Measurements from ENCODE around the gene VKORC1L1.
A peak's percentile ranks its signal among the peaks of the same experiment; 100 is the strongest.
"Not testable (repeated sequence)": the region's sequence is repeated elsewhere in the genome, so short reads cannot be mapped to it uniquely, and the experiment has no call there.

The VKORC1L1 gene

DNA sequence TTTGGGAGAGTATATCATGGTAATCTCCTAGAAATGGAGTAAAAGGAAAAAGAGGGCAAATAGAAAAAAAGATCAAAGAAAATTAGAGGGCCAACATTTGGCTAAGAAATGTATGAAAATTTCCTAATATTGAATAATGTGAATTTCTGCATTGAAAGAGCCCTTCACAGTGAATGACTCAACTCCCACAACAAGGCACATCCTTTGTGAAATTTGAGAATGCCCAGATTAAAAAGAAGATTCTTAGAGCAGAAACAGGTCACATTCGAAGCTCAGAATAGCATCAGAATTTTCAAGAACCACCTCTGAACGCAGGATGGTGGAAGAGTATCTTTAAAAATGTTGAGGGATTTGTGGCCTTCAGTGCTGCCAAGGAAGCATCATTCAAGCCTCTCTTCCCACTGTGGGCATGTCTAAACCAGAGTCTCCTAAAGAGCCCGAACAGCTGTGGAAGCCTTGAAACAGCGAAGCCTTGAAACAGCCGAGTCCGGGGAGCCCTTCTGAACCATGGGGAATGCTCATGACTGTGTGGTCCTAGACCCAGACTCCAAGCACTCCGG lies 65.5 kb downstream of the VKORC1L1 start:
- DNase-seq (ENCODE audit: low read depth): peak; percentile 6

GRCh38 chr7:65945787-65946186 lies 72.9 kb downstream of the VKORC1L1 start:
- not testable (repeated sequence) for DNase-seq (ENCODE audit: low read depth)

GRCh38 chr7:65946904-65947303 lies 74.0 kb downstream of the VKORC1L1 start:
- peak; percentile 32 for DNase-seq (ENCODE audit: low read depth)

- no peak for DNase-seq (ENCODE audit: low read depth)
These were observed 79.1 kb downstream of the VKORC1L1 start for GRCh38 chr7:65951837-65952578.

- no peak for DNase-seq (ENCODE audit: low read depth)
These were observed 80.3 kb downstream of the VKORC1L1 start for GRCh38 chr7:65953001-65953720.

GRCh38 chr7:65953890-65954450 lies 81.1 kb downstream of the VKORC1L1 start:
- no peak for DNase-seq (ENCODE audit: low read depth)

DNA sequence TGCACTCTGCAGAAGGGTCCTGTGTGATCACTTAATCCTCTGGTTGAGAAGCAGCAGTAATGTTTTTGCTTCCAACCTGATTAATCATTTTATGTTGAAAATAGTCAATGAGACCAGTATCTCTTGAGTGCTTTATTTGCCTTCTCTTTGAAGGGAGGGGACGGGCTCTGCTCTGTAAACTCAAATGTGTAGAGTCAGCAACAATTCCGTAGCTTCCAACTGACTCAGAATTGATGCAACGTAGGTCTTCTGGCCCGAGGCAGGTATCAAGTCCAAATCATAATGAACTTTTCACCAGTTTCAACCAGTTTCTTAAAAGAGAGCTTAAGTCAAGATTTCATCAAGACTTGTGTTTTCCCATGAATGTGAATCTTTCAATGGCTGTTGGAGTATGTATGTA lies 82.8 kb downstream of the VKORC1L1 start:
- DNase-seq (ENCODE audit: low read depth): no peak

- DNase-seq (ENCODE audit: low read depth): no peak
These were observed 87.6 kb downstream of the VKORC1L1 start for GRCh38 chr7:65960351-65961074.

DNA sequence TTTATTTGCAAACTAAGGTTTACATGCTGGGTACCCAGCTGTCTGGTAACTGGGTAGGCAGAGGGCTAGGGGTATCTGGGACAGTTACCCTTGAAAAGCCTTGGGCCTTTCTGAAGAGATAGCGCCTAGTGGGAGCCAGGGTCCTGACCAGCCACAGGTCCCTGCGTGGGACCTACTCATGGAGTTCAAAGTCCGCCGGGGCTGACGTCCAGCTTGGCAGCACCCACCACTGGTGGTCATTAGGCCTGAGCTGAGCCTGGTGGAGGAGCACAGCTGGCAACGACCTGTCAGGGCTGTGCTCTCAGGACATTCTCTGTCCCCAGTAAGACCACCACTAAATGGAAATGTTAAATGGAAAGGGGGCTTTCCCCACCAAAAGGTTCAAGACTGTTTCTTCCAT lies 89.2 kb downstream of the VKORC1L1 start:
- DNase-seq (ENCODE audit: low read depth): no peak

DNA sequence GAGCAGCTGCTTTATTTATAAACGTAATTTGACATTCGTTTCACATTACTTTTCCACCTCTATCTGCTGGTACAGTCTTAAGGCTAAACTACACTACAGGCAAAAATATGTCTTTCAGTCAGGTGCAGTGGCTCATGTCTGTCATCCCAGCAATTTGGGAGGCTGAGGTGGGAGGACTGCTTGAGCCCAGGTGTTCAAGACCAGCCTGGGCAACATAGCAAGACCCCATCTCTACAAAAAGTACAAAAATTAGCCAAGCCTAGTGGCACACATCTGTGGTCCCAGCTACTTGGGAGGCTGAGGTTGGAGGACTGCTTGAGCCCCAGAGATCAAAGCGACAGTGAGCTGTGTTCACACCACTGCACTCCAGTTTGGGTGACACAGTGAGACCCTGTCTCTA lies 91.8 kb downstream of the VKORC1L1 start:
- not testable (repeated sequence) for DNase-seq (ENCODE audit: low read depth)

DNA sequence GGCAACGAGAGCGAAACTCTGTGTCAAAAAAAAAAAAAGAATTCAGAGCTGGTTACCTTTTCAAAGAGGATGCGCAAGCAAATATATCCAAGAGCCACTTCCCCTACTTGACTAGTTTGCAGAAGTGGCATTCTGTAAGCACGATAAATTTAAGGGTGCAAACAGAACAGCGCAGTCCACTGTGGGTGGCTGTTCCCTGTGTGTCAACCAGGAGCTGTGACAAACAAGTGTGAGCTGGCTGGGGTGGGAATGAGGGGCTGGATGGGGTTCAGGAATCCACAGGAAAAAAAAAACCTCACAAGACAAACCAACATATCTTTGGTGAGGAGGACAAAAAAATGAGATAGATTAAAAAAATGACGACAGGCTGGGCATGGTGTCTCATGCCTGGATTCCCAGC lies 93.3 kb downstream of the VKORC1L1 start:
- no peak for DNase-seq (ENCODE audit: low read depth)

GRCh38 chr7:65967361-65968155 lies 94.7 kb downstream of the VKORC1L1 start:
- DNase-seq (ENCODE audit: low read depth): no peak

- no peak for DNase-seq (ENCODE audit: low read depth)
These were observed 95.6 kb downstream of the VKORC1L1 start for GRCh38 chr7:65968256-65969185.

- DNase-seq (ENCODE audit: low read depth): no peak
These were observed 98.1 kb downstream of the VKORC1L1 start for GRCh38 chr7:65971021-65971420.

DNA sequence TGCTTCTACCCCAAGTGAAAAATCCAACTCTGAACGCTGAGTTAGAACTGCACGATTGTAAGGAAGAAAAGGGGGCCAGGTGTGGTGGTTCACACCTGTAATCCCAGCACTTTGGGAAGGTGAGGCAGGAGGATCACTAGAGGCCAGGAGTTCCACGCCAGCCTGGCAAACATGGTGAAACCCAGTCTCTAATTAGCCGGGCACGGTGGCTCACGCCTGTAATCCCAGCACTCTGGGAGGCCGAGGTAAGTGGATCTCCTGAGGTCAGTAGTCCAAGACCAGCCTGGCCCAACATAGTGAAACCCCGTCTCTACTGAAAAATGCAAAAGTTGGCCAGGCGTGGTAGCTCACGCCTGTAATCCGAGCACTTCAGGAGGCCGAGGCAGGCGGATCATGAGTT lies 100.1 kb downstream of the VKORC1L1 start:
- DNase-seq (ENCODE audit: low read depth): no peak

DNA sequence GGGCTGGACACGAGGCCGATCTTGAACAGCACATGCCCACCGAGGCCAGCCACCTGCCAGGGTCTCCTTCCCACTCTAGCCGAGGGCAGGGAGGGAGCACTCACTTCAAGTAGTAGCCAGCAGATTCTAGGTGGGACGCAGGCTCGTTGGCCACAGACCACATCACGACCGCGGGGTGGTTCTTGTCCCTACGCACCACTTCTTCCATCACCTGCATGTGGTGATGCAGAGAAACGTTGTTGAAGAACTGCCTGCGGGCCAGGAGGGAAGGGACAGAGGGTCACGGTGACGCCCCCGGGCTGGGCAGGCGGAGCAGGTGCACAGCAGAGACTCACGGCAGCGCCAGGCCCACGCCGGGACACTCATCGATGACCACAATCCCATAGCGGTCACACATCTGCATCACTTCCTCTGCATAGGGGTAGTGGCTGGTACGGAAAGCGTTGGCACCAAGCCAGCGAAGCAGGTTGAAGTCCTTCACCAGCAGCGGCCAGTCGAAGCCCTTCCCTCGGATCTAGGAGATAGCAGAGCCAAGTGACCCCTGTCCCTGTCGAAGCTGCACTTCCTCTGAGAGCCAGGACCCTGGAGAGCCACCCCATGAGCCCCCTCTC lies 101.4 kb downstream of the VKORC1L1 start:
- no peak for DNase-seq (ENCODE audit: low read depth)

- DNase-seq (ENCODE audit: low read depth): no peak
These were observed 102.0 kb downstream of the VKORC1L1 start for GRCh38 chr7:65974876-65975275.

DNA sequence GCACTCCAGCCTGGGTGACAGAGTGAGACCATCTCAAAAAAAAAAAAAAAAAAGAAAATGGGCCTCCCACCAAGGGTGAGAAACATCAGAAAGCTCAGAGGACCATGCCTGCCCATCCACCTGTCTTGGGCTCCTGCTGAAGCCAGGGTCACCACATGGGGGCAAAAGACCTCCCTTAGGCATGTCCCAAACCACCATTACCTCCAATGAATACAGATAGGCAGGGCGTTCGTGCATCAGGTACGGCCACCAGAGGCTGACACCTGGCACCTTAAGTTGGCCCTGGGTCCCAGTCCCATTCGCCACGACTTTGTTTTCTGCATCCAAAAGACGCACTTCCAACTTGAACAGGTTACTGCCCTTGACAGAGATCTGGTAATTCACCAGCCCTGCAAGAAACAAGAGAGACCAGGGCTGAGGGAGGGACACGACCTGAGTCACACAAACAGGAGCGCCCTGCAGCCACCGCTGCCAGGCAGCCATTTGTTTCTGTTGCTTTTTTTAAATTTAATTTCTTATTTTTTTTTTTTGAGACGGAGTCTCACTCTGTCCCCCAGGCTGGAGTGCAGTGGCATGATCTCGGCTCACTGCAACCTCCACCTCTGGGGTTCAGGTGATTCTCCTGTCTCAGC lies 103.1 kb downstream of the VKORC1L1 start:
- DNase-seq (ENCODE audit: low read depth): no peak

- DNase-seq (ENCODE audit: low read depth): no peak
These were observed 103.9 kb downstream of the VKORC1L1 start for GRCh38 chr7:65976659-65977196.
